GM12874 (cell line): ENCODE measurements around the gene BMP5.

Experiments used
- TF ChIP-seq, protein P1 (sequence below): IDR thresholded peaks from 2 replicates; pipeline ENCODE4 v1.5.1; 2011; ENCODE audit warnings: low read depth, mild to moderate bottlenecking, control low read depth, low read length, moderate library complexity; ENCODE audit not compliant: insufficient read depth

The BMP5 gene

DNA sequence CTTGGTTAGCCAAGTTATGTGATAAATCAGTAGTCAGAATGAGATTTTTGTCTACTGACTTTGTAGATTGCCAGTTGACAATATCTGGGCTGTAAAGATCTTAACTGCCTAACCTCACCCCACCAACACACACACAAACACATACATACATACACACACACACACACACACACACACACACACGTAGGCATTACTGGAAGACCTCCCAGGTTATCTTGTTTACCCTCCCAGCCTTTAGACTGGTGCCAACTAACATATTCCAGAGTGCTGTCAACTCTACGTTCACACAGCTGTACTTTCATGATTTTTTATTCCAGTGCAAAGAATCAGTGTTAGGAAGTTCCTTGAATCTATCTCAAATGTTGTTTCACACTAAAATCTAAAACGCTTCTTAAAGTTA is 38.9 kb downstream of the BMP5 start:
- TF ChIP-seq, protein P1, sequence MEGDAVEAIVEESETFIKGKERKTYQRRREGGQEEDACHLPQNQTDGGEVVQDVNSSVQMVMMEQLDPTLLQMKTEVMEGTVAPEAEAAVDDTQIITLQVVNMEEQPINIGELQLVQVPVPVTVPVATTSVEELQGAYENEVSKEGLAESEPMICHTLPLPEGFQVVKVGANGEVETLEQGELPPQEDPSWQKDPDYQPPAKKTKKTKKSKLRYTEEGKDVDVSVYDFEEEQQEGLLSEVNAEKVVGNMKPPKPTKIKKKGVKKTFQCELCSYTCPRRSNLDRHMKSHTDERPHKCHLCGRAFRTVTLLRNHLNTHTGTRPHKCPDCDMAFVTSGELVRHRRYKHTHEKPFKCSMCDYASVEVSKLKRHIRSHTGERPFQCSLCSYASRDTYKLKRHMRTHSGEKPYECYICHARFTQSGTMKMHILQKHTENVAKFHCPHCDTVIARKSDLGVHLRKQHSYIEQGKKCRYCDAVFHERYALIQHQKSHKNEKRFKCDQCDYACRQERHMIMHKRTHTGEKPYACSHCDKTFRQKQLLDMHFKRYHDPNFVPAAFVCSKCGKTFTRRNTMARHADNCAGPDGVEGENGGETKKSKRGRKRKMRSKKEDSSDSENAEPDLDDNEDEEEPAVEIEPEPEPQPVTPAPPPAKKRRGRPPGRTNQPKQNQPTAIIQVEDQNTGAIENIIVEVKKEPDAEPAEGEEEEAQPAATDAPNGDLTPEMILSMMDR: no peak

DNA sequence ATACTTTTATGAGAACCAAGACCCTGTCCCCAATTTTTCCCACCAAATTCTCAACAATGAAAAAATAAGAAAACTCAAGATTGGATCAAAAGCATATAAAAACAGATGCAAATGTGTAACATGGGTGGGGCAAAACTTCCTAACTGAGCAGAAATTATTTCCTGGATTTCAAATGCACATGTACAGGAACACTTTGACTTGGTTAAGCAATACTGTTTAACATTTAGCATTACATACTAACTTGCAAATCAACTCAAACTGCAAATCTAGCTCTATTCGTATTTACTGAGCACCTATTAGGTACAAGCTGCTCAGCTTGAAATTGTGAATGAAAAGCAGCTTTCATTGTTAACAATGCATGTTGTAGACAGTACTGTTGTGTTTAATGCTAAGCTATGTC is 40.2 kb downstream of the BMP5 start:
- TF ChIP-seq, protein P1: no peak

DNA sequence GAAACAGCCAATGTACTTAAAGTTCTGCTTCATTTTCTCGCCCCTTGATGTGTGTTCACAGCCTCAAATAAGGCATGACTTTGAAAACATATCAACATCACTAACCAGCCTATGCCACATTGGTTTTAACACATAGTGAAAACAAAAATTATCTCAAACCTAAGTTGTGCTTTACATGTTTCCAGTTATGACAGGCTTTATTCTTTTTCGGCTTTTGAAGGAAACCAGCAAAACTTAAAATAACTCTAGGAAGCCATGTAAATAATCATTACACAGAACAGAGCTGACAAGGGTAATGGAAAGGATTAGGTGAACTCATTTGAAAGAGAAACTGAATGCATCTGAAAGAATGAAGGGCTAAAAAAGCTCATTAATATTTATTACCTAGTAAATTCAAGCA is 42.1 kb downstream of the BMP5 start:
- TF ChIP-seq, protein P1: no peak

DNA sequence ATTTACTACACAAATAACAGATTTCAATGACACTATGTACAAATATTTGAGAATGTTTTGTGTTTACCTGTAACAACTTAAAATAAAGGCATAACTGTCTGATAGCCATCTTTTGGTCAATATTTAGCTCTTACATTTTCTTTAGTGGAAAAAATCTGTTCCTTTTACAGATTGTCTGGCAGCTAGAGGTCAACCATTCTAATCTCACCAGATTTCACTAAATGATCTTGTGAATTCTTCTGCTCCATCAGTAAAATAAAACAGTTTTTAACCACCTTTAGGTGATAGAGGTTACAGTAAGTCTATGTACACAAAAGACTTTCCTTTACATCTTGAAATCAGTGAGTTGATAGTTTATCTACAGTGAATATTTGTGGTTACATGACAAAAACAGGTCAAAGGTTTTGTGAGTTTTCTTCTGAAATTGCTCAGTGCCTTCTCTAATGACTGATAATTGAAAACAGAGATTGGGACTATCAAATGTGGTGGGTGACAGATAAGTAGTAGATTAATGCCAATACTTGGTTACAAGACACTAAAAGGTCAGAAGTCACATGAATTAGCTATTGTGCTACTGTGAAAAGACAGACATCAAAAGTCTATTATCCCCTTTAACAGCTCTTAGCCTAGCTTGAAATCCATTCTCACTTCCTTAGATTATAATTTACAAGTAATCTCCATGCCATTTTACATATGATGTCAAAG is 47.4 kb downstream of the BMP5 start:
- TF ChIP-seq, protein P1: no peak

DNA sequence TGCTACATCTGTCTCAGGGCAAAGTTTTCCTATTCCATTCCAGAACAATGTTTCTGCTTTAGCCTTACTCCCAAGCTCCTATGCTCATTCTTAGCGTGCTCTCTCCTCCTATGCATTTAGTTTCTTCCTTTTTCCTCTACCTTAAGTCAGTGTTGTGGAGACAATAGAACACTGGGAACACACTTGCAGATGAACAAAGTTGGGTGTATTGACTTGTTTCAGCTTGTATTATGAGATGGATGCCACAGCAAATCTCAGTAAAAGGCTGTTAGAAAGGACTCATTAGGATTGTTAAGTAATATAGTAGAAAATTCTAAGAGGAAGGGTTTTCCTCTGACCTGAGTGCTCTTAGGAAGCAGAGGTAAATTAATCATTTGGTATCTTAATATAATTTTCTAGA is 48.4 kb downstream of the BMP5 start:
- TF ChIP-seq, protein P1: no peak

DNA sequence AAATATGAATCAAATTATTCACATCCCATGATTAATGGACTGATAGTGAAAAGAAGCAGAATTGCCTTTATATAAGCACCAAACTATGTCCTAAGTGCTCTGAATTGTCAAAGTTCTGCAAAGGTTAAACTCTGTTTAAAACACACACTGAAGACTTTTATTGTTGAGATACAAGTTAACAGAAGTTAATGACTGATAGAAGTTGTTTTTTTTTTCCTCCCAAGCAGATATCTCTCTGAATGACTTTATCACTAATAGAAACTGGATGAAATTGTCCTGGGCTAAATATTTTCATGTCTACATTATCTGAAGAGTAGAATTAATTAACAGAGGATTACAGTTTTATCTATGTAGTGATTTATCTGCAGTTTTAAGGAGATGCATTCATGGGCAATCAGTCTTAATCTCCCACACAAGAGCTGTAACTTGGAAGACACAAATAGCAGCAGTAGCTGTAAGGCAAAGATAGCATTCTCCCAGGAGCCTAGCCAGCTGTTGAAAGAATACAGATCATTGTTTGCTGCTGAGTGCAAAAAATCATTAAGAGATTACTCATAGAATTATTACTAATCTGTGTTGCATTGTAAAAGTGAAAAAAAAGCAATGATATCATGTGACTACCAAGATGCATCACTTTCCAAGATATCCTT is 49.9 kb downstream of the BMP5 start:
- TF ChIP-seq, protein P1: no peak

DNA sequence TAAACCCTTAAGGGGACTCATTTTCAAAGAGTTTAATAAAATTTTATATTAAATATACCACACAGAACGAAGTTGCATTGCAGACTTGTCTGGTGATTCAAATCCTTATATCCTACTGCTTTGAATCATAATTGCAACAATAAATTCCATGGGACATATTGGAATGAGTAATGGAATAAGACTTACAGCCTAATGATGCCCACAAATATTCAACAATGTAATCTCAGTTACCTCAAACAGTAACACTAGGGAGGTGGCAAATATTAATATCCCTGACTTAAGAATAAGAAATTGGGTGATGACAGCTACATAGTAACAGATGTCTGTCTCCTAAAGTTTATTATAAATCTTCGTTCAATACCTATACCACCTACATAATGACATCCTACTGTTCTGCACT is 52.6 kb downstream of the BMP5 start:
- TF ChIP-seq, protein P1: no peak
